ENCODE results near the gene OR4K17. TPM values are rescaled to one million over a fixed set of nuclear protein-coding genes. Genes with fewer than 3 reads are reported as not detected.
"Not testable (repeated sequence)": the region's sequence is repeated elsewhere in the genome, so short reads cannot be mapped to it uniquely, and the experiment has no call there.

The OR4K17 gene
- polyA plus RNA-seq, 1 donor (not counting 4 experiments of a cell fraction or from before 2014, with no cell fraction given) = not detected

DNA sequence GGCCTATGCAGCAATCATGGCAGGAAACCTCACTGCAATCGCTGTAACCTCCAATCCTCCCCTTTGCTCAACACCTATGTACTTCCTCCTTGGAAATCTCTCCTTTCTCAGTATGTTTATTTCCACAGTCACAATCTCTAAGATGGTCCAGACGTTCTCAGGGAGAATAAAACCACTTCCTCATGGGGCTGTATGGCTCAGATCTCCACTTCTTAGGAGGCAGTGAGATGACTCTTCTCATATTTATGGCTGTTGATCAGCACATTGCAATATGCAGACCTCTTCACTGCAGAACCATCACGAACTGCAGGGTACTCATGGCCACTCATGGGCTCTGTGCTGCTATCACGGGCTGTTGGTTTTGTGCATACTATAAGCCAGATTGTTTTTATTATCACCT, 17.1 kb upstream of the OR4K17 start:
- FAIRE-seq = no peak
- dilution Hi-C loops (cut with MboI; ENCODE audit: extremely low pct_ligation_motif_present, low sequenced_read_pairs) = no loop called here

GRCh38 chr14:20098926-20099770, 11.4 kb upstream of the OR4K17 start:
- H4K20me1 ChIP-seq (ENCODE audit: control insufficient read depth, extremely low read depth, insufficient read depth, low read length); H3K36me3 ChIP-seq (ENCODE audit: control insufficient read depth in 2 of 2, extremely low read depth in 1 of 2, insufficient read depth in 2 of 2, low read length in 2 of 2); H3K4me2 ChIP-seq (ENCODE audit: control insufficient read depth, extremely low read depth, insufficient read depth, low read depth, low read length); H3K9me3 ChIP-seq (ENCODE audit: control insufficient read depth, low read depth, low read length); H3K27me3 ChIP-seq (ENCODE audit: control insufficient read depth, extremely low read depth, insufficient read depth, low read length); H3K4me1 ChIP-seq (ENCODE audit: control insufficient read depth, extremely low read depth, insufficient read depth, low read length); H3K4me3 ChIP-seq (ENCODE audit: control insufficient read depth in 2 of 3, extremely low read depth in 1 of 3, insufficient read depth in 2 of 3, low read depth in 1 of 3, low read length in 3 of 3); FAIRE-seq; H3K27ac ChIP-seq (ENCODE audit: control insufficient read depth, insufficient read depth, low read length); H3K9ac ChIP-seq (ENCODE audit: control insufficient read depth, extremely low read depth, insufficient read depth, low read length); DNase-seq (ENCODE audit: low read depth, low spot score); H2AFZ ChIP-seq (ENCODE audit: control insufficient read depth, low read length); dilution Hi-C loops (cut with MboI; ENCODE audit: extremely low pct_ligation_motif_present, low sequenced_read_pairs); H3K9me1 ChIP-seq (ENCODE audit: control insufficient read depth, extremely low read depth, insufficient read depth, low read length); H3K79me2 ChIP-seq (ENCODE audit: control insufficient read depth, insufficient read depth, low read length): not testable (repeated sequence)

More for the DNA sequence above, 17.1 kb upstream of the OR4K17 start:
- no peak for DNase-seq (ENCODE audit: low read depth, low spot score)
- TF ChIP-seq CTCF (optimal IDR thresholded peaks at IDR 0.05 in 1 of 3, IDR thresholded peaks at IDR 0.05 in 1 of 3, conservative IDR thresholded peaks at IDR 0.05 in 1 of 3; ENCODE audit: extremely low read depth in 1 of 3, insufficient read depth in 2 of 3, low read length in 3 of 3) = no peak
- no peak for TF ChIP-seq EZH2 (IDR thresholded peaks at IDR 0.05; ENCODE audit: low read length)
- Histone ChIP-seq H3K4me2 (ENCODE audit: control insufficient read depth, extremely low read depth, insufficient read depth, low read depth, low read length) (no peak overlapping the region), H3K9ac (ENCODE audit: control insufficient read depth, extremely low read depth, insufficient read depth, low read length) (no peak overlapping the region), H3K36me3 (ENCODE audit: control insufficient read depth in 2 of 2, extremely low read depth in 1 of 2, insufficient read depth in 2 of 2, low read length in 2 of 2) (no peaks in the 10 kb centered on the region), H3K4me1 (ENCODE audit: control insufficient read depth, extremely low read depth, insufficient read depth, low read length) (no peaks in the 10 kb centered on the region), H3K27me3 (ENCODE audit: control insufficient read depth, extremely low read depth, insufficient read depth, low read length) (no peaks in the 10 kb centered on the region), H3K4me3 (ENCODE audit: control insufficient read depth in 2 of 3, extremely low read depth in 1 of 3, insufficient read depth in 2 of 3, low read depth in 1 of 3, low read length in 3 of 3) (no peak overlapping the region), H3K9me3 (ENCODE audit: control insufficient read depth, low read depth, low read length) (no peaks in the 10 kb centered on the region), H3K27ac (ENCODE audit: control insufficient read depth, insufficient read depth, low read length) (no peak overlapping the region), H3K79me2 (ENCODE audit: control insufficient read depth, insufficient read depth, low read length) (no peaks in the 10 kb centered on the region), H2AFZ (ENCODE audit: control insufficient read depth, low read length) (no peak overlapping the region), H3K9me1 (ENCODE audit: control insufficient read depth, extremely low read depth, insufficient read depth, low read length) (no peaks in the 10 kb centered on the region), H4K20me1 (ENCODE audit: control insufficient read depth, extremely low read depth, insufficient read depth, low read length) (no peaks in the 10 kb centered on the region)
